HG03354 (cell line): ENCODE data around the gene ABCG1.
"Not testable (repeated sequence)": the region's sequence is repeated elsewhere in the genome, so short reads cannot be mapped to it uniquely, and the experiment has no call there.

Experiments
- ATAC-seq: cut with Tn5 transposase; IDR thresholded peaks from one replicate; pipeline ENCODE4 v1.9.1; 2021; ENCODE audit warnings: mild to moderate bottlenecking; ENCODE audit not compliant: unreplicated experiment, poor library complexity, severe bottlenecking

The ABCG1 gene

GRCh38 chr21:42282715-42283114 is 63.8 kb downstream of the ABCG1 start:
- ATAC-seq, result no peak

GRCh38 chr21:42285569-42286245 is 66.8 kb downstream of the ABCG1 start:
- peak; percentile 25 for ATAC-seq

- peak; percentile 60 for ATAC-seq
Observed at GRCh38 chr21:42286416-42286815, 67.5 kb downstream of the ABCG1 start.

- ATAC-seq, result no peak
Observed at GRCh38 chr21:42287193-42288083, 68.5 kb downstream of the ABCG1 start.

- ATAC-seq, result no peak
Observed at GRCh38 chr21:42288962-42289361, 70.0 kb downstream of the ABCG1 start.

GRCh38 chr21:42289926-42290325 is 71.0 kb downstream of the ABCG1 start:
- no peak for ATAC-seq

- ATAC-seq, result no peak
Observed at GRCh38 chr21:42290505-42290904, 71.6 kb downstream of the ABCG1 start.

GRCh38 chr21:42291003-42291750 is 72.2 kb downstream of the ABCG1 start:
- no peak for ATAC-seq

- ATAC-seq, result no peak
Observed at GRCh38 chr21:42291751-42292562, 73.0 kb downstream of the ABCG1 start.

- ATAC-seq, result not testable (repeated sequence)
Observed at GRCh38 chr21:42292563-42293142, 73.7 kb downstream of the ABCG1 start.

- ATAC-seq, result no peak
Observed at GRCh38 chr21:42293649-42294272, 74.8 kb downstream of the ABCG1 start.

- no peak for ATAC-seq
Observed at GRCh38 chr21:42294273-42294880, 75.4 kb downstream of the ABCG1 start.

- ATAC-seq, result no peak
Observed at GRCh38 chr21:42295845-42296244, 76.9 kb downstream of the ABCG1 start.

GRCh38 chr21:42296501-42296900 is 77.6 kb downstream of the ABCG1 start:
- ATAC-seq, result no peak

- no peak for ATAC-seq
Observed at GRCh38 chr21:42297377-42297776, 78.4 kb downstream of the ABCG1 start.

GRCh38 chr21:42298237-42298636 is 79.3 kb downstream of the ABCG1 start:
- ATAC-seq, result no peak

GRCh38 chr21:42298657-42299056 is 79.7 kb downstream of the ABCG1 start:
- ATAC-seq, result no peak

- no peak for ATAC-seq
Observed at GRCh38 chr21:42299324-42300044, 80.5 kb downstream of the ABCG1 start.
